GM23338 (cell line): Measurements from ENCODE around the gene ASAP2.

ENCODE experiments used
- CREB1 ChIP-seq: fragments of 250-450 bp; sonication (Bioruptor Pico); IDR thresholded peaks from 2 replicates; pipeline ENCODE4 v1.5.0; 2020; ENCODE audit warnings: low read depth, mild to moderate bottlenecking, moderate library complexity
- CTCF ChIP-seq, 2 experiments: fragments of 200-600 bp in 1 of 2; sonication (generic) in 1 of 2; conservative IDR thresholded peaks; 2 replicates each; pipeline versions ENCODE4 v1.5.1 to v1.6.1; 2016 to 2017; ENCODE audit warnings: antibody characterized with exemption in 2 of 2, low read depth in 2 of 2, mild to moderate bottlenecking in 2 of 2, moderate library complexity in 1 of 2
- EZH2 ChIP-seq: fragments of 200-600 bp; sonication (generic); IDR thresholded peaks from one replicate; pipeline ENCODE4 v1.8.0; 2017; ENCODE audit warnings: antibody characterized with exemption, mild to moderate bottlenecking, low read depth; ENCODE audit not compliant: unreplicated experiment
- EZH2phosphoT487 ChIP-seq: fragments of 200-600 bp; sonication (generic); IDR thresholded peaks from one replicate; pipeline ENCODE4 v1.8.1; 2018; ENCODE audit warnings: antibody characterized with exemption; ENCODE audit not compliant: unreplicated experiment
- NANOG ChIP-seq: IDR thresholded peaks from 2 replicates; pipeline ENCODE4 v1.6.1; 2016; ENCODE audit warnings: antibody characterized with exemption, borderline replicate concordance
- POLR2AphosphoS5 ChIP-seq: IDR thresholded peaks from 2 replicates; pipeline ENCODE4 v1.6.1; 2016; ENCODE audit warnings: antibody characterized with exemption, low read depth
- REST ChIP-seq: IDR thresholded peaks from one replicate; pipeline ENCODE4 v1.6.1; 2018; ENCODE audit warnings: antibody characterized with exemption; ENCODE audit not compliant: unreplicated experiment

- no peak for TF ChIP-seq CTCF (conservative IDR thresholded peaks at IDR 0.05; ENCODE audit: low read depth in 2 of 2)
- no peak for TF ChIP-seq EZH2
- TF ChIP-seq REST, result no peak
- no peak for TF ChIP-seq POLR2AphosphoS5
- TF ChIP-seq EZH2phosphoT487, result no peak
- TF ChIP-seq CREB1 (CRISPR knock-in tag), result no peak
- TF ChIP-seq NANOG, result no peak
Measured at GRCh38 chr2:9366026-9366425, 159.4 kb downstream of the ASAP2 start.
